CD4-positive, alpha-beta T cell (primary cell): ENCODE results near the gene SUV39H2. TPM values are rescaled to one million over a fixed set of nuclear protein-coding genes. Genes with fewer than 3 reads are reported as not detected.
"Not testable (repeated sequence)": the region's sequence is repeated elsewhere in the genome, so short reads cannot be mapped to it uniquely, and the experiment has no call there.

Experiments used
- ATAC-seq: fragments of 200-7000 bp; cut with Tn5 transposase; one replicate; pipeline ENCODE4 v1.10.0; 2022; ENCODE audit warnings: mild to moderate bottlenecking; ENCODE audit not compliant: poor library complexity
- CTCF ChIA-PET: fragments of 350-600 bp; sonication (Branson Sonifier 250); formaldehyde crosslinking; loops from one replicate; lab custom pipeline; 2021; ENCODE audit warnings: antibody characterized with exemption, inconsistent platforms; lab: Charles Lee
- POLR2A ChIA-PET: fragments of 350-600 bp; sonication (Branson Sonifier 250); formaldehyde crosslinking; loops from one replicate; lab custom pipeline; 2021; ENCODE audit warnings: antibody characterized with exemption, inconsistent platforms; lab: Charles Lee
- DNase-seq, 14 experiments: peaks; one replicate each; pipeline ENCODE4 v3.0.0-alpha.2; 2013 to 2020; ENCODE audit warnings: mixed read lengths in 2 of 14
- H3K27ac ChIP-seq, 2 donors: one replicate each; pipeline versions ENCODE4 v1.5.1 to v1.7.0; 2013; ENCODE audit warnings: low read length in 2 of 2, low read depth in 1 of 2, mild to moderate bottlenecking in 1 of 2
- H3K27me3 ChIP-seq, 2 experiments: 1 replicate in 1 of 2; 2 replicates in 1 of 2; pipeline versions ENCODE4 v1.6.1 to v1.7.0; 2013; ENCODE audit warnings: low read length in 2 of 2, control low read depth in 1 of 2, mild to moderate bottlenecking in 1 of 2, moderate library complexity in 1 of 2; ENCODE audit not compliant: insufficient read depth in 2 of 2, control insufficient read depth in 1 of 2
- H3K36me3 ChIP-seq: one replicate; pipeline ENCODE4 v1.6.1; 2013; ENCODE audit warnings: low read length, control low read depth; ENCODE audit not compliant: insufficient read depth
- H3K4me1 ChIP-seq: one replicate; pipeline ENCODE4 v1.6.1; 2013; ENCODE audit warnings: low read length, control low read depth; ENCODE audit not compliant: insufficient read depth
- H3K4me3 ChIP-seq: one replicate; pipeline ENCODE4 v1.5.1; 2013; ENCODE audit warnings: mild to moderate bottlenecking, low read length, moderate library complexity
- H3K9me3 ChIP-seq, 2 experiments: 1 replicate in 1 of 2; 2 replicates in 1 of 2; pipeline versions ENCODE4 v1.6.1 to v1.7.0; 2013; ENCODE audit warnings: low read length in 2 of 2, mild to moderate bottlenecking in 2 of 2, control low read depth in 1 of 2, moderate library complexity in 1 of 2; ENCODE audit not compliant: control insufficient read depth in 1 of 2, insufficient read depth in 1 of 2
- H3K27ac Mint-ChIP-seq: one replicate; pipeline ENCODE4 v1.8.0; 2020; ENCODE audit warnings: mixed read lengths
- H3K27me3 Mint-ChIP-seq: one replicate; pipeline ENCODE4 v1.8.0; 2021; ENCODE audit warnings: mixed read lengths
- H3K36me3 Mint-ChIP-seq: one replicate; pipeline ENCODE4 v1.8.0; 2021; ENCODE audit warnings: low read depth, mixed read lengths
- H3K4me1 Mint-ChIP-seq: one replicate; pipeline ENCODE4 v1.8.0; 2021; ENCODE audit warnings: low read depth, mixed read lengths
- H3K4me3 Mint-ChIP-seq: one replicate; pipeline ENCODE4 v1.8.0; 2020; ENCODE audit warnings: mild to moderate bottlenecking, mixed read lengths
- H3K9me3 Mint-ChIP-seq: one replicate; pipeline ENCODE4 v1.8.0; 2020; ENCODE audit warnings: mixed read lengths
- intact Hi-C, 2 experiments: fragments of 100-400 bp; cut with DNase I in 1 of 2; cut with micrococcal nuclease in 1 of 2; formaldehyde crosslinking; loops; one replicate each; pipeline versions ENCODE4 v1.15.1 to v1.9.0; 2023 to 2025; cut with DNase I, micrococcal nuclease
- total RNA-seq, 174 experiments: library from RNA in 2 of 174; stranded (reverse) in 2 of 174; gene quantifications; one replicate each; pipeline ENCODE4 v1.2.3 and lab custom pipeline; 2021 to 2026
- TF ChIP-seq, protein P1 (sequence below): fragments of 200-600 bp; IDR thresholded peaks from one replicate; pipeline ENCODE4 v1.8.0; 2022; ENCODE audit warnings: antibody characterized with exemption, mild to moderate bottlenecking

Gene SUV39H2
- total RNA-seq, 2 experiments from 2014 or later: 3.4 to 3.5 TPM

DNA sequence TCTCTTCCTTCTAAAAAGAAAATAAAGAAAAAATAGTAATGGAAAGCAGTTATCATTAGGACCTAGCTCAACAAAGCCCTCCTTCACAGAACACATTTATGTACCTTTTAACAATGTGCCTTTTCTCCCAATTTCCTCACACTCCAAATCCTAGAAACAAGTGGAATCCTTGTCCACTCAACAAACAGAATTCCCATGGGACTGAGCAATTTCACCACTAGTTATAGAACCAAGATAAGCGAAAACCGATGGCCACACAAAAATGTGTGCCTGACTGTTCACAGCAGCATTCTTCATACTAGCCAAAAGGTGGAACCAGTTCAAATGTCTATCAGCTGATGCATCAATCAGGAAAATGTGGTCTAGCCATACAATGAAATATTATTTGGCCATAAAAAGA is 57.9 kb downstream of the SUV39H2 start:
- ATAC-seq (no peak), DNase-seq (no peak)
- TF ChIP-seq, protein P1, sequence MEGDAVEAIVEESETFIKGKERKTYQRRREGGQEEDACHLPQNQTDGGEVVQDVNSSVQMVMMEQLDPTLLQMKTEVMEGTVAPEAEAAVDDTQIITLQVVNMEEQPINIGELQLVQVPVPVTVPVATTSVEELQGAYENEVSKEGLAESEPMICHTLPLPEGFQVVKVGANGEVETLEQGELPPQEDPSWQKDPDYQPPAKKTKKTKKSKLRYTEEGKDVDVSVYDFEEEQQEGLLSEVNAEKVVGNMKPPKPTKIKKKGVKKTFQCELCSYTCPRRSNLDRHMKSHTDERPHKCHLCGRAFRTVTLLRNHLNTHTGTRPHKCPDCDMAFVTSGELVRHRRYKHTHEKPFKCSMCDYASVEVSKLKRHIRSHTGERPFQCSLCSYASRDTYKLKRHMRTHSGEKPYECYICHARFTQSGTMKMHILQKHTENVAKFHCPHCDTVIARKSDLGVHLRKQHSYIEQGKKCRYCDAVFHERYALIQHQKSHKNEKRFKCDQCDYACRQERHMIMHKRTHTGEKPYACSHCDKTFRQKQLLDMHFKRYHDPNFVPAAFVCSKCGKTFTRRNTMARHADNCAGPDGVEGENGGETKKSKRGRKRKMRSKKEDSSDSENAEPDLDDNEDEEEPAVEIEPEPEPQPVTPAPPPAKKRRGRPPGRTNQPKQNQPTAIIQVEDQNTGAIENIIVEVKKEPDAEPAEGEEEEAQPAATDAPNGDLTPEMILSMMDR: no peak
- intact Hi-C loops: no loop called here
- ChIA-PET POLR2A (no interaction called here), CTCF (no interaction called here)
- Mint-ChIP-seq H3K27me3 (no peaks in the 10 kb centered on the region), H3K4me3 (no peak overlapping the region), H3K9me3 (no peaks in the 10 kb centered on the region), H3K27ac (peak overlapping the region; percentile 24), H3K36me3 (peaks cover 69% of the 10 kb centered on the region), H3K4me1 (no peaks in the 10 kb centered on the region)
- no peaks in the 10 kb centered on the region for H3K4me1 ChIP-seq
- no peaks in the 10 kb centered on the region for H3K9me3 ChIP-seq
- H3K36me3 ChIP-seq: peaks cover 52% of the 10 kb centered on the region
- H3K4me3 ChIP-seq: no peak overlapping the region
- no peak overlapping the region for H3K27ac ChIP-seq
- no peaks in the 10 kb centered on the region for H3K27me3 ChIP-seq

DNA sequence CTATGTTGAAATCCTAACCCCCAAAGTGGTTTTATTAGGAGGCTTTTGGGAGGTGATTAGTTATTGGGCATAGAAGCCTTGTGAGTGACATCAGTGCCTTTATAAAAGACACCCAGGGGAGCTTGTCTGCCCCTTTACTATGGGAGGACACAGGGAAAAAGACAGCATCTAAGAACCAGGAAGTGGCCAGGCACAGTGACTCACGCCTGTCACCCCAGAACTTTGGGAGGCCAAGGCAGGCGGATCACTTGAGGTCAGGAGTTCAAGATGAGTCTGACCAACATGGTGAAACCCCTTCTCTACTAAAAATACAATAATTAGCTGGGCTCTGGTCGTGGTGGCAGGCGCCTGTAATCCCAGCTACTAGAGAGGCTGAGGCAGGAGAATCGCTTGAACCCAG is 60.3 kb downstream of the SUV39H2 start:
- H3K9me3 Mint-ChIP-seq, H3K27ac ChIP-seq, POLR2A ChIA-PET, H3K27me3 ChIP-seq, CTCF ChIA-PET, intact Hi-C loops, H3K4me3 ChIP-seq, H3K9me3 ChIP-seq, ATAC-seq, H3K27me3 Mint-ChIP-seq, H3K4me1 Mint-ChIP-seq, H3K27ac Mint-ChIP-seq, H3K4me3 Mint-ChIP-seq: not testable (repeated sequence)
- Histone ChIP-seq H3K36me3 (peaks cover 44% of the 10 kb centered on the region), H3K4me1 (peaks cover 11% of the 10 kb centered on the region)
- H3K36me3 Mint-ChIP-seq: peaks cover 62% of the 10 kb centered on the region
- peak in 3 of 14 experiments; percentile 9 to 52 (median 34) for DNase-seq

DNA sequence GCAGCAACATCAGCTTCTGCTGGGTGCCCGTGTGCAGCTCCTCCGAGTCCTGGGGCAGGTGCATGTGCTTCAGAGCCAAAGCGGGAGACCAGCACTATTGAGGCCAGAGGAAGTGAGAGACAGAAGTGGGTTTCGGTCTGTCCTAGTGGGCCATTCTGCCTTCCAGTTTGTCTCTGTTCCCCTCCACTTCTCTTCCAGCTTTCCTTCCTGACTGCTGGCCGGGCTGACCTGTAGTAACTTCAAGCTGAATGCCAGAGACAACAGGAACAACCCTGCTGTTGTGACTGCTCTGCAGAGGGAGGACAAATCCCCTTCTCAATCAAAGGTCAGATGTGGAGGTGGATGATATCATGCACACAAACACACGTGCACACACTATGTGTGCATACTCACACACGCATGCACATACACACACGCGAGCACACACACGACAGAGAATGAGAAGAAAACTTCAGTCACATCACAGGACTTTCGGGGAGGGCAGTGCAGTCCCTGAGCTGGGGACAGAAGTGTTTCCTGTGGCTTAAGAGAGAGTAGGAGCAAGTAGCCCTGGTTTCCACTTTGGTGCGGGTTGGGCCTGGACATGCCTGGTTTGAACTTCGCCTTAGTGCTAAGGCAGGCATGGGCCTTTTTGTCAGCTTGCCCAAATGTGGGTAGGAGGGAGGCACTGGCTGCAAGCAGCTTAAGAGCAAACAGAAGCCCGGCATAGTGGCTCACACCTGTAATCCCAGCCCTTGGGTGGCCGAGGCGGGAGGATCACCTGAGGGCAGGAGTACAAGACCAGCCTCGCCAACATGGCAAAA is 63.7 kb downstream of the SUV39H2 start:
- H3K27ac ChIP-seq, POLR2A ChIA-PET: not testable (repeated sequence)

DNA sequence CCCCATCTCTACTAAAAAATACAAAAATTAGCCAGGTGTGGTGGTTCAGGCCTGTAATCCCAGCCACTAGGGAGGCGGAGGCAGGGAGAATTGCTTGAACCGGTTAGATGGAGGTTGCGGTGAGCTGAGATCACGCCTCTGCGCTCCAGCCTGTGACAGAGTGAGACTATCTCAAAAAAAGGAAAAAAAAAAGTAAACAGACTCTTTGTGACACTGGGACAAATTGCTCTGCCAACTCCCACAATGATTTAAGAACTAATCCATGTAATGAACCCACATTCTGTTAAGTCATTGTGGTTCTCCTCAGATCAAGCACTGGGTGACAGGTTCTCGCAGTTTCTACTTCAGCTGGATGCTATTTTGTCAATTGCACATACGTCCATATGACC is 64.3 kb downstream of the SUV39H2 start:
- H3K4me1 Mint-ChIP-seq, H3K27ac ChIP-seq, H3K27me3 Mint-ChIP-seq, POLR2A ChIA-PET, H3K27me3 ChIP-seq, DNase-seq, H3K9me3 Mint-ChIP-seq, ATAC-seq, H3K4me3 ChIP-seq, intact Hi-C loops, H3K9me3 ChIP-seq, CTCF ChIA-PET, H3K4me3 Mint-ChIP-seq: not testable (repeated sequence)
- peaks cover 47% of the 10 kb centered on the region for H3K36me3 ChIP-seq
- peak overlapping the region; percentile 17 for H3K27ac Mint-ChIP-seq
- peaks cover 11% of the 10 kb centered on the region for H3K4me1 ChIP-seq
- H3K36me3 Mint-ChIP-seq: peaks cover 65% of the 10 kb centered on the region

More for the DNA sequence above, 63.7 kb downstream of the SUV39H2 start:
- H3K4me3 Mint-ChIP-seq, intact Hi-C loops, H3K4me3 ChIP-seq, ATAC-seq, H3K9me3 ChIP-seq, H3K9me3 Mint-ChIP-seq, H3K4me1 Mint-ChIP-seq, H3K27me3 ChIP-seq, DNase-seq, H3K27me3 Mint-ChIP-seq: not testable (repeated sequence)
- peaks cover 11% of the 10 kb centered on the region for H3K4me1 ChIP-seq
- H3K36me3 Mint-ChIP-seq: peaks cover 62% of the 10 kb centered on the region
- CTCF ChIA-PET: interaction anchor here (0.6 kb wide), 1 partner anchor 18 kb away, joined by 3 read pairs; no protein-coding TSS in a partner anchor
- peaks cover 44% of the 10 kb centered on the region for H3K36me3 ChIP-seq
- H3K27ac Mint-ChIP-seq: peak overlapping the region; percentile 17
